Measurements from ENCODE around the gene TRAF6.
A peak's percentile ranks its signal among the peaks of the same experiment; 100 is the strongest.
"Not testable (repeated sequence)": the region's sequence is repeated elsewhere in the genome, so short reads cannot be mapped to it uniquely, and the experiment has no call there.

The TRAF6 gene

DNA sequence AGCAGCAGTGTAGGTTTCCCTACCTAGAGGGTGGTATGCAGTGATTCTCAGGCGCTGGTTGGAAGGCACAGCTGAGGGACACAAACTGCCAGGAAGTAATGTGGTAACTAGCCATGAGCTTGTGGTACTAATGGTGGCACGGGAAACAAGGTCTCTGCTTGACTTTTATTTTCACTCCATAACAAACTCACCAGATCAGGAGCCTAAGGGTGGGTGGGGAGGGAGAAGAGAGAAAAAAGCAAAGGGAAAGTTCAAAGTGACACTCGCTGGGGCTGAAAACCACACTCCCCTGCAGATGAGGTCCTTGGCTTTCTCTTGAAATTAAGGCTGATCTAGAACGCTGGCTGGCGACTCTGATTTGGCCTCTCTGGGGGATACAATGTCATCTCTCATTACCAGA is 22.0 kb downstream of the TRAF6 start:
- no peak overlapping the region for H2AFZ ChIP-seq (ENCODE audit: low read depth, low read length)
- H3K36me3 ChIP-seq (ENCODE audit: insufficient read depth, low read length): peaks cover 94% of the 10 kb centered on the region
- DNase-seq: peak; percentile 57
- H3K9me3 ChIP-seq (ENCODE audit: insufficient read depth, low read length, severe bottlenecking): no peaks in the 10 kb centered on the region
- H3K27ac ChIP-seq (ENCODE audit: low read length): no peak overlapping the region; the same call in 1 of the 2 replicates
- no peak overlapping the region for H3K9ac ChIP-seq (ENCODE audit: low read depth, low read length)
- no peak overlapping the region for H3K4me3 ChIP-seq (ENCODE audit: low read depth in 1 of 2, low read length in 2 of 2)
- peaks cover 8% of the 10 kb centered on the region for H3K79me2 ChIP-seq (ENCODE audit: insufficient read depth, low read length)
- H3K4me1 ChIP-seq (ENCODE audit: insufficient read depth, low read length): peaks cover 16% of the 10 kb centered on the region
- H3K4me2 ChIP-seq (ENCODE audit: insufficient read depth, low read length): no peak overlapping the region
- no peaks in the 10 kb centered on the region for H3K27me3 ChIP-seq (ENCODE audit: insufficient read depth, low read length, poor library complexity)
- TF ChIP-seq EZH2 (IDR thresholded peaks at IDR 0.05; ENCODE audit: borderline replicate concordance, low read depth, low read length, severe bottlenecking): no peak
- TF ChIP-seq, protein P1, sequence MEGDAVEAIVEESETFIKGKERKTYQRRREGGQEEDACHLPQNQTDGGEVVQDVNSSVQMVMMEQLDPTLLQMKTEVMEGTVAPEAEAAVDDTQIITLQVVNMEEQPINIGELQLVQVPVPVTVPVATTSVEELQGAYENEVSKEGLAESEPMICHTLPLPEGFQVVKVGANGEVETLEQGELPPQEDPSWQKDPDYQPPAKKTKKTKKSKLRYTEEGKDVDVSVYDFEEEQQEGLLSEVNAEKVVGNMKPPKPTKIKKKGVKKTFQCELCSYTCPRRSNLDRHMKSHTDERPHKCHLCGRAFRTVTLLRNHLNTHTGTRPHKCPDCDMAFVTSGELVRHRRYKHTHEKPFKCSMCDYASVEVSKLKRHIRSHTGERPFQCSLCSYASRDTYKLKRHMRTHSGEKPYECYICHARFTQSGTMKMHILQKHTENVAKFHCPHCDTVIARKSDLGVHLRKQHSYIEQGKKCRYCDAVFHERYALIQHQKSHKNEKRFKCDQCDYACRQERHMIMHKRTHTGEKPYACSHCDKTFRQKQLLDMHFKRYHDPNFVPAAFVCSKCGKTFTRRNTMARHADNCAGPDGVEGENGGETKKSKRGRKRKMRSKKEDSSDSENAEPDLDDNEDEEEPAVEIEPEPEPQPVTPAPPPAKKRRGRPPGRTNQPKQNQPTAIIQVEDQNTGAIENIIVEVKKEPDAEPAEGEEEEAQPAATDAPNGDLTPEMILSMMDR (IDR thresholded peaks at IDR 0.05; ENCODE audit: borderline replicate concordance, extremely low read depth, low read length, poor library complexity, severe bottlenecking): no peak
- peak; percentile 83 for ATAC-seq (ENCODE audit: insufficient read depth, low read depth)
- H4K20me1 ChIP-seq (ENCODE audit: insufficient read depth, low read length): peaks cover 9% of the 10 kb centered on the region; the same call in 1 of the 2 replicates

DNA sequence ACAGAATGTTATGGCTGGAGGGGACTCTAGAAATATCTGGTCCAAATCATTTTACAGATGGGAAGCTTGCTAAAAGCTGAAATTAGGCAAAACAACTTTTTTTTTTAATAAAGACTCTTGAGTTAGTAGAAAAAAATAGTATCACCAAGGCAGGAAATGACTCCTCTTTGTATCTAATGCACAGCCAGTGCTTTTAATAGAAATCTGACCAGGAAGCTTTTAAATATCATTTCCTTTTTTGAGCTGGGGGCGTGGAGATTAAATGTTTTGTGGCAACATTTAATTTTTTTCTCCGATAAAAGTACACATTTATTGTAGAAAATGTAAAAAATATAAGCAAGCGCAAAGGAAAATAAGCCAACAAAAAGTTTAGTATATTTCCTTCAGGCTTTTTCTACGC is 22.5 kb downstream of the TRAF6 start:
- Histone ChIP-seq H3K4me2 (ENCODE audit: insufficient read depth, low read length) (no peak overlapping the region), H3K9ac (ENCODE audit: low read depth, low read length) (no peak overlapping the region)
- no peak for ATAC-seq (ENCODE audit: insufficient read depth, low read depth)

DNA sequence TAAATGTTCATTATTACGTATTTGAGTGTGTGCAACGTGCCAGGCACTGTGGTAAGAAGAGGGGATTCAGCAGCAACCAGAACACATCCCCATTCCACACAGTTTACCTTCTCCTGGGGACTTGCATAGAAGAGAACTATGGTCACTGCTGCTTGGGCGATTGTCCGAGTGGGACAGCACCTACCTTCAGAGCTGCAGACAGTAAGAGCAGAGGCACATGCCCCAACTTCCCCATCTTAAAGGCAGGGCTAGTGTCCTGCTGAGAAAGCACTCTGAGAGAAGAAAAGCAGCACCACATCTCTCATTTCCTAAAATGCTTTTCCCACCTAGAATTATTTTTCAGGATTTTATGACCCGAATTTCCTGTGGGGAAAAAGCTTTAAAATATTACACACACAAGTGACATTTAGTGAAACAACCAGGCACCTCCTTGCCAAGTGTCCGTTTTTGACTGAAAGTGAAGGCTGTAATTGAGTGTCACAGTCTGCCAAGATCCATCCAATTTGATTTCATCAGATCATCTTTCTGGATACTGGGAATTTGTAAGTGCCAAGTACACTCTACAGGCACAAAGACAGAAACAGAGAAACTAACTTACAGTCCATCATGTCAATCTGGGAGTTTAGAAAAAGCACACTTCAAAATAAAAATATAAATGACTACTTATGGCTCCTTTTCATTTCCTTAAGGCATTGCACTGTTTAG is 24.6 kb downstream of the TRAF6 start:
- H3K9ac ChIP-seq (ENCODE audit: low read depth, low read length): no peak overlapping the region
- H3K27ac ChIP-seq (ENCODE audit: low read length): no peak overlapping the region
- ATAC-seq (ENCODE audit: insufficient read depth, low read depth) (no peak), DNase-seq (no peak)
- peaks cover 16% of the 10 kb centered on the region for H3K4me1 ChIP-seq (ENCODE audit: insufficient read depth, low read length)
- H3K36me3 ChIP-seq (ENCODE audit: insufficient read depth, low read length): peaks cover 68% of the 10 kb centered on the region
- no peaks in the 10 kb centered on the region for H3K27me3 ChIP-seq (ENCODE audit: insufficient read depth, low read length, poor library complexity)
- H3K4me2 ChIP-seq (ENCODE audit: insufficient read depth, low read length): no peak overlapping the region
- H3K79me2 ChIP-seq (ENCODE audit: insufficient read depth, low read length): no peaks in the 10 kb centered on the region; the same call in 1 of the 2 replicates
- no peak overlapping the region for H3K4me3 ChIP-seq (ENCODE audit: low read depth in 1 of 2, low read length in 2 of 2)
- peaks cover 4% of the 10 kb centered on the region; the same call in 1 of the 2 replicates for H4K20me1 ChIP-seq (ENCODE audit: insufficient read depth, low read length)
- H3K9me3 ChIP-seq (ENCODE audit: insufficient read depth, low read length, severe bottlenecking): no peaks in the 10 kb centered on the region
- TF ChIP-seq, protein P1 (IDR thresholded peaks at IDR 0.05; ENCODE audit: borderline replicate concordance, extremely low read depth, low read length, poor library complexity, severe bottlenecking): no peak
- TF ChIP-seq EZH2 (IDR thresholded peaks at IDR 0.05; ENCODE audit: borderline replicate concordance, low read depth, low read length, severe bottlenecking): no peak
- H2AFZ ChIP-seq (ENCODE audit: low read depth, low read length): no peak overlapping the region

More for the DNA sequence above, 22.5 kb downstream of the TRAF6 start:
- TF ChIP-seq, protein P1 (IDR thresholded peaks at IDR 0.05; ENCODE audit: borderline replicate concordance, extremely low read depth, low read length, poor library complexity, severe bottlenecking): no peak
- TF ChIP-seq EZH2 (IDR thresholded peaks at IDR 0.05; ENCODE audit: borderline replicate concordance, low read depth, low read length, severe bottlenecking): no peak
- DNase-seq: no peak
- H3K27me3 ChIP-seq (ENCODE audit: insufficient read depth, low read length, poor library complexity): no peaks in the 10 kb centered on the region
- no peak overlapping the region for H2AFZ ChIP-seq (ENCODE audit: low read depth, low read length)
- peaks cover 16% of the 10 kb centered on the region for H3K4me1 ChIP-seq (ENCODE audit: insufficient read depth, low read length)
- no peaks in the 10 kb centered on the region for H3K9me3 ChIP-seq (ENCODE audit: insufficient read depth, low read length, severe bottlenecking)
- H3K36me3 ChIP-seq (ENCODE audit: insufficient read depth, low read length): peaks cover 89% of the 10 kb centered on the region
- H4K20me1 ChIP-seq (ENCODE audit: insufficient read depth, low read length): peaks cover 9% of the 10 kb centered on the region; the same call in 1 of the 2 replicates
- H3K4me3 ChIP-seq (ENCODE audit: low read depth in 1 of 2, low read length in 2 of 2): no peak overlapping the region
- H3K27ac ChIP-seq (ENCODE audit: low read length): no peak overlapping the region; the same call in 1 of the 2 replicates
- peaks cover 8% of the 10 kb centered on the region for H3K79me2 ChIP-seq (ENCODE audit: insufficient read depth, low read length)

DNA sequence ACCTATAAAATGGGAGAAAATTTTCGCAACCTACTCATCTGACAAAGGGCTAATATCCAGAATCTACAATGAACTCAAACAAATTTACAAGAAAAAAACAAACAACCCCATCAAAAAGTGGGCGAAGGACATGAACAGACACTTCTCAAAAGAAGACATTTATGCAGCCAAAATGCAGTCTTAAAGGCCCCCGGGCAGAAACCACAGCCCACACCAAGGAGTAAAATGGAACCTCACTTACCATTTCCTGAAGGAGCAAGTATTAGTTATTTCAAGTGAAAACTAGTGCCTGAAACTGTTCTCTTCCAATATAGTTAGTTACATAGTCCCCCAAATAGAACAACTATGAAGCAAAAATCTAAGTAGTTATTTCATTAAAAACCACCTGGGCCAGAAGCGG is 27.0 kb downstream of the TRAF6 start:
- peaks cover 44% of the 10 kb centered on the region for H3K36me3 ChIP-seq (ENCODE audit: insufficient read depth, low read length)
- peak; percentile 55; the same call in 2 of the 3 replicates for ATAC-seq (ENCODE audit: insufficient read depth, low read depth)
- H3K4me3 ChIP-seq (ENCODE audit: low read depth in 1 of 2, low read length in 2 of 2); H4K20me1 ChIP-seq (ENCODE audit: insufficient read depth, low read length); H3K4me1 ChIP-seq (ENCODE audit: insufficient read depth, low read length); H3K4me2 ChIP-seq (ENCODE audit: insufficient read depth, low read length); H3K27me3 ChIP-seq (ENCODE audit: insufficient read depth, low read length, poor library complexity); H3K79me2 ChIP-seq (ENCODE audit: insufficient read depth, low read length); H2AFZ ChIP-seq (ENCODE audit: low read depth, low read length); H3K9me3 ChIP-seq (ENCODE audit: insufficient read depth, low read length, severe bottlenecking); H3K9ac ChIP-seq (ENCODE audit: low read depth, low read length); H3K27ac ChIP-seq (ENCODE audit: low read length): not testable (repeated sequence)
- DNase-seq: peak; percentile 46
